ENCODE data around the gene SLC6A14. TPM values are rescaled to one million over a fixed set of nuclear protein-coding genes. Genes with fewer than 3 reads are reported as not detected.

Gene SLC6A14
- not detected in 2 replicates for polyA plus RNA-seq (2012; rRNA removed)
- polyA plus RNA-seq (2012; cell fraction: cytosol; rRNA removed) = not detected in 2 replicates
- not detected in 2 replicates for polyA plus RNA-seq (2012; cell fraction: nucleus; rRNA removed)

- no peak within 1 kb of the TSS for H3K27ac ChIP-seq (ENCODE audit: low read depth in 2 of 2, low read length in 1 of 2)
- no peaks in the 10 kb centered on the region; the same call in 1 of the 2 replicates for H3K27me3 ChIP-seq (ENCODE audit: insufficient read depth)
- no peak within 1 kb of the TSS for H3K9ac ChIP-seq
- H3K9me3 ChIP-seq = no peaks in the 10 kb centered on the region
- H3F3A ChIP-seq (replicated peaks; ENCODE audit: insufficient read depth) = no peaks in the 10 kb centered on the region
- H4K20me1 ChIP-seq (ENCODE audit: insufficient read depth) = no peaks in the 10 kb centered on the region
- DNase-seq = no peak
- ChIA-PET POLR2A (no interaction called here), CTCF (no interaction called here)
- H3K4me3 ChIP-seq (ENCODE audit: low read depth in 2 of 2, low read length in 1 of 2) = no peak within 1 kb of the TSS
- no peaks in the 10 kb centered on the region for H3K36me3 ChIP-seq (replicated peaks in 1 of 2; ENCODE audit: control insufficient read depth in 1 of 2, insufficient read depth in 2 of 2, low read length in 1 of 2)
- H2AFZ ChIP-seq (ENCODE audit: low read depth) = no peak within 1 kb of the TSS
- no peaks in the 10 kb centered on the region for H3K4me1 ChIP-seq (ENCODE audit: control insufficient read depth in 1 of 2, insufficient read depth in 2 of 2, low read depth in 1 of 2, low read length in 1 of 2)
- no peak within 1 kb of the TSS for H3K4me2 ChIP-seq
- WGBS (ENCODE audit: low lambda C conversion rate) = 12% methylated on average over 6 of the region's 9 CpGs
- TF ChIP-seq EP300 (IDR thresholded peaks at IDR 0.05; ENCODE audit: borderline replicate concordance in 1 of 2, low read depth in 1 of 2, low read length in 1 of 2) = no peak
- no peak for TF ChIP-seq CTCF (IDR thresholded peaks at IDR 0.05)
- TF ChIP-seq IRF3 (IDR thresholded peaks at IDR 0.05; ENCODE audit: low read depth, low read length) = no peak
- no peak for TF ChIP-seq TAF1 (IDR thresholded peaks at IDR 0.05; ENCODE audit: borderline replicate concordance, low read depth, low read length)
- no peak for TF ChIP-seq SIN3A (IDR thresholded peaks at IDR 0.05; ENCODE audit: borderline replicate concordance, low read depth, low read length)
- no peak for TF ChIP-seq RCOR1 (IDR thresholded peaks at IDR 0.05; ENCODE audit: low read length)
- no peak for TF ChIP-seq MEF2A (IDR thresholded peaks at IDR 0.05; ENCODE audit: borderline replicate concordance, low read depth)
- no peak for TF ChIP-seq POLR2AphosphoS5 (IDR thresholded peaks at IDR 0.05; ENCODE audit: low read depth, low read length)
- no peak for TF ChIP-seq NRF1 (IDR thresholded peaks at IDR 0.05; ENCODE audit: low read depth, low read length)
- no peak for TF ChIP-seq RXRA (IDR thresholded peaks at IDR 0.05; ENCODE audit: borderline replicate concordance, low read depth)
- no peak for TF ChIP-seq USF2 (IDR thresholded peaks at IDR 0.05; ENCODE audit: borderline replicate concordance, low read depth, low read length)
- TF ChIP-seq PBX3 (IDR thresholded peaks at IDR 0.05) = no peak
- TF ChIP-seq FOSL2 (IDR thresholded peaks at IDR 0.05; ENCODE audit: borderline replicate concordance, low read depth) = no peak
- TF ChIP-seq YY1 (IDR thresholded peaks at IDR 0.05; ENCODE audit: low read depth) = no peak
- no peak for TF ChIP-seq SMC3 (IDR thresholded peaks at IDR 0.05; ENCODE audit: low read depth, low read length)
- no peak for TF ChIP-seq TCF12 (IDR thresholded peaks at IDR 0.05)
- H3K79me2 ChIP-seq (ENCODE audit: insufficient read depth) = no peaks in the 10 kb centered on the region
- H3K9me2 ChIP-seq = 0 out of 2 replicates have a peak, but pooled peaks cover 2% of the 10 kb centered on the region
Observed at GRCh38 chrX:116436358-116436816, at the start of gene SLC6A14. Gene SLC6A14, plus strand, starts transcription at chrX:116436606. Its CDS starts 104 bp downstream, at chrX:116436710.
